Osteoblast (primary cell): ENCODE data around the gene RIC8A. TPM values are rescaled to one million over a fixed set of nuclear protein-coding genes. Genes with fewer than 3 reads are reported as not detected.
"Not testable (repeated sequence)": the region's sequence is repeated elsewhere in the genome, so short reads cannot be mapped to it uniquely, and the experiment has no call there.

Experiments used
- DNase-seq: peaks from one replicate; pipeline ENCODE4 v3.0.0; 2011; ENCODE audit warnings: low spot score, mixed read lengths; ENCODE audit not compliant: insufficient read length; ENCODE audit errors: missing footprints
- H2AFZ ChIP-seq: 2 replicates; pipeline ENCODE4 v1.6.0; 2011; ENCODE audit warnings: mild to moderate bottlenecking, low read length
- H3K27ac ChIP-seq: 2 replicates; pipeline ENCODE4 v1.5.1; 2011; ENCODE audit warnings: mild to moderate bottlenecking, low read depth, low read length, moderate library complexity
- H3K27me3 ChIP-seq: 2 replicates; pipeline ENCODE4 v1.6.0; 2012; ENCODE audit warnings: mild to moderate bottlenecking, control low read depth, inconsistent platforms, low read length, moderate library complexity; ENCODE audit not compliant: insufficient read depth
- H3K36me3 ChIP-seq: 2 replicates; pipeline ENCODE4 v1.5.1; 2011; ENCODE audit warnings: mild to moderate bottlenecking, low read length, control low read depth, moderate library complexity; ENCODE audit not compliant: insufficient read depth
- H3K4me1 ChIP-seq: 2 replicates; pipeline ENCODE4 v1.5.1; 2011; ENCODE audit warnings: mild to moderate bottlenecking, low read length, control low read depth, moderate library complexity; ENCODE audit not compliant: insufficient read depth
- H3K4me2 ChIP-seq: 2 replicates; pipeline ENCODE4 v1.6.0; 2011; ENCODE audit warnings: mild to moderate bottlenecking, low read length; ENCODE audit not compliant: insufficient read depth
- H3K4me3 ChIP-seq: fragments of 200-600 bp; sonication (generic); 3 replicates; pipeline ENCODE4 v1.5.1; 2012; ENCODE audit warnings: mild to moderate bottlenecking, low read length, inconsistent platforms; ENCODE audit not compliant: insufficient read depth
- H3K79me2 ChIP-seq: 2 replicates; pipeline ENCODE4 v1.6.0; 2012; ENCODE audit warnings: mild to moderate bottlenecking, low read length, control low read depth, inconsistent platforms; ENCODE audit not compliant: insufficient read depth
- H3K9me3 ChIP-seq: 2 replicates; pipeline ENCODE4 v1.5.1; 2011; ENCODE audit warnings: low read depth, low read length, control low read depth
- H4K20me1 ChIP-seq: 2 replicates; pipeline ENCODE4 v1.6.0; 2012; ENCODE audit warnings: mild to moderate bottlenecking, low read length, control low read depth; ENCODE audit not compliant: insufficient read depth
- CTCF ChIP-seq: IDR thresholded peaks from 2 replicates; pipeline ENCODE4 v1.5.1; 2011; ENCODE audit warnings: mild to moderate bottlenecking, low read depth, low read length, moderate library complexity; ENCODE audit errors: extremely low read depth
- total RNA-seq: library from RNA; depleted of rRNA; stranded (reverse); fragments of >200 nt; gene quantifications from 2 replicates; pipeline ENCODE4 v1.2.3, GENCODE V29; 2012

The RIC8A gene
- total RNA-seq, 1 donor: 134 TPM

DNA sequence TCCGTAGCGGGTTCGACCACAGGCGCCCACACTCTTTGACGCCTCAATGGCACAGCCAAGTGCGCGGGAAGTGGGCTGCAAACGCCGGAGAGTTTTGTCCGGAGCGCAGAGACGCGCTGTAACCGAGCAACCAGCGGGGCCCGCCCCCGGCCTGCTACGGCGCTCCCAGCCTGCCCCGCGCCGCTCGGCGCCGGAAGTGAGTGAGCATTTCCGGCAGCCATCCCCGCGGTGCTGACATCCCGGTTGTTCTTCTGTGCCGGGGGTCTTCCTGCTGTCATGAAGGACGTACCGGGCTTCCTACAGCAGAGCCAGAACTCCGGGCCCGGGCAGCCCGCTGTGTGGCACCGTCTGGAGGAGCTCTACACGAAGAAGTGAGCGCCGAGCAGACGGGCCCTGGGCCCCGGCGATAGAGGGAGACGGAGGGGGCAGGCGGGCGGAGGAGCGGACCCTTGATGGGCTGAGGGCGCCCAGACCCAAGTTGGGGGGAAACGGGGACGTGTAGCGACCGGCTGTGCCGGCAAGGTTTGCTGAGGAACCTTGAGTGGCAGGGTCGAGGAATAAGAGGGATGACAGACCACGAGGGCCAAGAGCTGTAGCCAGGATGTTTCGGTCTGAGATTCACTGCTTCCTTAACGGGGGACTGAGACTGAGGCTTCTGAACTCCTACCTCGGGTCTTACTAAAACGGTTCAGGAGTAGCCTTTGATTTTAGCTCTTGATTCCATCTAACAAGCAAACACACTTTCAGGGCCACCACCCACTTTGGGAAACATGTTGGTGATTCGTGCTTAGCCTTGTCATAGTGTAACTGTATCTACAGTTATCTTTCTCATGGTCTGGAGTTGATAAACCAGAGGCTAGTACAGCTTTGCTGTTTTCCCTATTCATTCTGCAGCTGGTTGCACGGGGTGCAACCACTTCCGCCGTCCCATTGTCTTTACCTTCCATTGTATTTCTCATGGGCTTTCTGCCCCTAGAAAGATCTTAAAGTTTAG lies 29.6 kb downstream of the RIC8A start, which contains the start of gene PSMD13:
TSS of gene PSMD13 (plus strand) at position 203 of the 994 bp plus-strand sequence. CDS start at position 277, 74 bp downstream.
- peaks cover 21% of the 10 kb centered on the region for H3K36me3 ChIP-seq
- H3K4me2 ChIP-seq: peak within 1 kb of the TSS; percentile 100
- H2AFZ ChIP-seq: peak within 1 kb of the TSS; percentile 96
- H3K27me3 ChIP-seq: no peaks in the 10 kb centered on the region
- no peak for TF ChIP-seq CTCF
- peaks cover 22% of the 10 kb centered on the region for H4K20me1 ChIP-seq
- DNase-seq: peak; percentile 99
- no peaks in the 10 kb centered on the region for H3K9me3 ChIP-seq
- H3K4me3 ChIP-seq: peak within 1 kb of the TSS; percentile 91
- H3K27ac ChIP-seq: peak within 1 kb of the TSS; percentile 90
- peaks cover 58% of the 10 kb centered on the region for H3K79me2 ChIP-seq
- H3K4me1 ChIP-seq: peaks cover 19% of the 10 kb centered on the region

GRCh38 chr11:238346-238745 lies 30.8 kb downstream of the RIC8A start:
- not testable (repeated sequence) for H2AFZ ChIP-seq, H3K9me3 ChIP-seq, H3K27me3 ChIP-seq, DNase-seq, H3K4me3 ChIP-seq
- peak overlapping the region; percentile 100 for H3K4me2 ChIP-seq
- peak overlapping the region; percentile 90 for H3K27ac ChIP-seq
- H4K20me1 ChIP-seq: peaks cover 25% of the 10 kb centered on the region
- H3K36me3 ChIP-seq: peaks cover 32% of the 10 kb centered on the region
- peaks cover 63% of the 10 kb centered on the region for H3K79me2 ChIP-seq
- peaks cover 19% of the 10 kb centered on the region for H3K4me1 ChIP-seq

DNA sequence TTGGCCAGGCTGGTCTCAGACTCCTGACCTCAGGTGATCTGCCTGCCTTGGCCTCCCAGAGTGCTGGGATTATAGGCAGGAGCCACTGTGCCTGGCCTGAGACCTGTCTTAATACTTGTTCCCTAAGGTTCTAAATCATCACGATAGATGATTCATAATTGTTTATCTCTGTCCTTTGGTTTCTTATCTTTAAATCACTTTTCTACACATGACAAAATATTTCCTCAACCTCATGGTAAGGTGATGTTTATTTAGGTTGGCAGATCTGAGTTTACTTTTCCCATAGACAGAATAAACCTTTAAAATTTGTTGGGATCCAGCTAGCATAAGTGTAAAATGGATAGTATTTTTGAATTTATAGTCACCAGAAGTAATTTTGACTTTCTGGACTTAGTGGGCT lies 32.8 kb downstream of the RIC8A start:
- H3K4me3 ChIP-seq: no peak overlapping the region
- H4K20me1 ChIP-seq: peaks cover 34% of the 10 kb centered on the region
- no peak overlapping the region for H3K27ac ChIP-seq
- no peaks in the 10 kb centered on the region for H3K9me3 ChIP-seq
- DNase-seq: no peak
- peaks cover 52% of the 10 kb centered on the region for H3K36me3 ChIP-seq
- no peak for TF ChIP-seq CTCF
- H3K4me1 ChIP-seq: peaks cover 16% of the 10 kb centered on the region
- H3K79me2 ChIP-seq: peaks cover 67% of the 10 kb centered on the region
- no peaks in the 10 kb centered on the region for H3K27me3 ChIP-seq
- H3K4me2 ChIP-seq: no peak overlapping the region
- H2AFZ ChIP-seq: no peak overlapping the region

DNA sequence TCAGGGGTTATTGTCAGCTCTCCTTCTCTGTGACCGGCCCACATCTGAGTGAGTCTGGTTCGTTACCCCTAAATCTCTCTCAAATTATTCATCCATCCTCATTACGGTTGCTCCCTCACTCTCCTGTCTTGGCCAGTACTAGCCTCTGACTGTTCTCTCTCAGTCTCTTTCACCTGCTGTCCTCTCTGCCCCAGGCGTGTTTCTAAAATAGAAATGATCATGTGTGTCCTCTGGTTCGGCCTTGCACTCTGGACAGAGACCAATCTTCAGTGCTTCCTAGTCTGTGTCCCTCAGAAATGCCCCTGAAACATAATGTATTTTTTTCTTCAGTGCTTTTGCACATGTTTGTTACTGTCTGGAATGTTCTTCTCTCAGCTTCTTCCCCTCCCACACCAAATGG lies 34.1 kb downstream of the RIC8A start:
- Histone ChIP-seq H3K9me3 (no peaks in the 10 kb centered on the region), H3K36me3 (peaks cover 64% of the 10 kb centered on the region), H3K79me2 (peaks cover 63% of the 10 kb centered on the region), H2AFZ (no peak overlapping the region), H3K4me1 (peaks cover 11% of the 10 kb centered on the region), H3K27ac (no peak overlapping the region), H3K27me3 (no peaks in the 10 kb centered on the region), H3K4me2 (no peak overlapping the region), H4K20me1 (peaks cover 35% of the 10 kb centered on the region), H3K4me3 (no peak overlapping the region)
- no peak for DNase-seq
- TF ChIP-seq CTCF: no peak
